OCI-LY3 (cell line): ENCODE data around the gene OR4K14.

Experiments used
- EZH2phosphoT487 ChIP-seq: fragments of 200-600 bp; shearing (Covaris generic); IDR thresholded peaks from 2 replicates; pipeline ENCODE4 v1.6.1; 2018; ENCODE audit warnings: antibody characterized with exemption, mixed run types, low read depth
- TF ChIP-seq, protein P1 (sequence below): fragments of 200-600, 300-600 bp; sonication (generic); IDR thresholded peaks from 2 replicates; pipeline ENCODE4 v1.5.1; 2014; ENCODE audit warnings: antibody characterized with exemption, low read length, low read depth

- TF ChIP-seq, protein P1, sequence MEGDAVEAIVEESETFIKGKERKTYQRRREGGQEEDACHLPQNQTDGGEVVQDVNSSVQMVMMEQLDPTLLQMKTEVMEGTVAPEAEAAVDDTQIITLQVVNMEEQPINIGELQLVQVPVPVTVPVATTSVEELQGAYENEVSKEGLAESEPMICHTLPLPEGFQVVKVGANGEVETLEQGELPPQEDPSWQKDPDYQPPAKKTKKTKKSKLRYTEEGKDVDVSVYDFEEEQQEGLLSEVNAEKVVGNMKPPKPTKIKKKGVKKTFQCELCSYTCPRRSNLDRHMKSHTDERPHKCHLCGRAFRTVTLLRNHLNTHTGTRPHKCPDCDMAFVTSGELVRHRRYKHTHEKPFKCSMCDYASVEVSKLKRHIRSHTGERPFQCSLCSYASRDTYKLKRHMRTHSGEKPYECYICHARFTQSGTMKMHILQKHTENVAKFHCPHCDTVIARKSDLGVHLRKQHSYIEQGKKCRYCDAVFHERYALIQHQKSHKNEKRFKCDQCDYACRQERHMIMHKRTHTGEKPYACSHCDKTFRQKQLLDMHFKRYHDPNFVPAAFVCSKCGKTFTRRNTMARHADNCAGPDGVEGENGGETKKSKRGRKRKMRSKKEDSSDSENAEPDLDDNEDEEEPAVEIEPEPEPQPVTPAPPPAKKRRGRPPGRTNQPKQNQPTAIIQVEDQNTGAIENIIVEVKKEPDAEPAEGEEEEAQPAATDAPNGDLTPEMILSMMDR = no peak
- TF ChIP-seq EZH2phosphoT487 = no peak
These were observed 16.3 kb upstream of the OR4K14 start for GRCh38 chr14:20035449-20035848.
